ENCODE measurements around the gene SLC35F3.

Gene SLC35F3

DNA sequence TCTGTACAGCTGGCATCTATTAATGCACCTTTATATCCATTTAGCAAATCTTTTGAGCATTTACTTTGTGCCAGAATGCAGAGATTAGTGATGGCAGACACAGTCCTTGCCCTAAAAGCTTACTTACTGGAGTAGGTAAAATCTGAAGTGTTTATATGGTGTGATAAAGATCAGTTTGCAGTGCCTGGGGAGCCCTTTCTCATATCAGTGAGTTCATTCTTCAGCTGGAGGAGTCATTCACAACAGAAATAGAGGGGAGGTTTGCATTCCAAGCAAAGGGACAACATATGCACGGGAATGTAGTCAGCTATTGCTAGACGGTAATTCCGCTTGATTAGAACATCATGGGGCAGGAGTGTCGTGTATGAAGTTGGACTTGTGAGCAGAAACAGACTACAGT lies 8.4 kb downstream of the SLC35F3 start:
- DNase-seq, result no peak

DNA sequence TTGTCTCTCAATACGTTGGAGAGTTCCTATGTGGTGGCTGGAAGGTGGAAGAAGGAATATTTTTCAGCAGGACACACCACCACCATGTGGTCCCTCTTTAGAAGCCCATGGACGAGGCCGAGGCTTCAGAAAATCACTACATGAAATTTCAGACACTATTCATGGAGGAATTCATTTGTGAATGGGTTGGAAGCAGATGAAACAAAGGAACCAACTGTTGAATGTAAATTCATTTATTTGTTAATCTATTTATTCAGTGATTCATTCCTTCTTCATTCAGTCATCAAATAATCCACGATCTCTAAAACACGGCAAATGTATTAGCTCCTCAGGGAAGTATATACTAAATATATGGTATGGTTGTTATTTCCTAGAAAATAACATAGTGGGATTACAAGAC lies 12.2 kb downstream of the SLC35F3 start:
- no peak for DNase-seq

- DNase-seq, result no peak
Observed at GRCh38 chr1:233919786-233920185, 15.3 kb downstream of the SLC35F3 start.

DNA sequence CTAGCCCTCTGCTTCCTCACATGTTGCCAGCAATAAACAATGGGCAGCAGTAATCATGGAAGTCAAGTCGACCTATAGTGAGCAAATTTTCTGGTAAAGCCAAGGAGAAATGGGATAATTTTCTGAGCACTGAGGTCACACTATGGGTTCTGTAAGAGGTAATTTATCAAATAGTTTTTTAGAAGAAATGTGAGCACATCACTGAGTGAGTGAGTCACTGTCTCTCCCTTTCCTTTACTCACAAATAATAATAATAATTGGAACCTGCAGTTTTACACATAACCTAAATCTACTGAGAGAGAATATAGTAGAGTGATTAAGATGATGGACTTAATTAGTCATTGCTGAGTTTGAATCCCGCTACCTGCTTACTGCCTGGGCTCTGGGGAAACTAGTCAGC lies 23.6 kb downstream of the SLC35F3 start:
- DNase-seq, result no peak

GRCh38 chr1:233933339-233933738 lies 28.9 kb downstream of the SLC35F3 start:
- no peak for DNase-seq

GRCh38 chr1:233935297-233935868 lies 30.9 kb downstream of the SLC35F3 start:
- no peak for DNase-seq

DNA sequence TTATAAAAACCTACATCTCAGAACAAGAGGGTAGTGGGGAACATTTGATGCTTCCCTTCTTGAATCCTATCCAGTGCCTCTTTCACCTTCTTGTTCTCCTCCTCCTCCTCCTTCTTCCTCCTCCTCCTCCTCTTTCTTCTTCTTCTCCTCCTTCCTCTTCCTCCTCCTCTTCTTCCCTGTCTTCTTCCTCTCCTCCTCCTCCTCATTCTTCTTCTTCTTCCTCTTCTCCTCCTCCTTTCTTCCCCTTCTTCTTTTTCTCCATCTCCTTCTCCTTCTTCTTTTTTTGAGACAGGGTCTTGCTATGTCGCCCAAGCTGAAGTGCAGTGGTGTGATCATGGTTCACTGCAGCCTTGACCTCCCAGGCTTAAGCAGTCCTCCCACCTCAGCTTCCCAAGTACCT lies 31.9 kb downstream of the SLC35F3 start:
- no peak for DNase-seq

DNA sequence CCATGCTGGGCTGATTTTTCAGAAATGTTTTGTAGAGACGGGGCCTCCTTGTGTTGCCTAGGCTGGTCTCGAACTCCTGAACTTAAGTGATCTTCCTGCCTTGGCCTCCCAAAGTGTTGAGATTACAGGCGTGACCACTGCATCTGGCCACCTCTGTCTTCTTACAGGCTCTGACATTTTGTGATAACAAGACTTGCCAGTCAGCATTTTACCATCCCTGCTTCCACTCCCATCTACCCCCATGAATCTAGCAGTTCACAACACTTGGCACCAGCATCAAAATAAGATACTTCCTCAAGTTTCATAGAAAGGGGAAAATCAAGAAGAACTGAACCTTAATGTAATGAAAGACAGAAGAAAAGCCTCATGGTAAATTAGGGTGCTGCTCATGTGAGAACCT lies 32.4 kb downstream of the SLC35F3 start:
- DNase-seq, result no peak

GRCh38 chr1:233938476-233938875 lies 34.0 kb downstream of the SLC35F3 start:
- no peak for DNase-seq

- no peak for DNase-seq
Observed at GRCh38 chr1:233939451-233939850, 35.0 kb downstream of the SLC35F3 start.

DNA sequence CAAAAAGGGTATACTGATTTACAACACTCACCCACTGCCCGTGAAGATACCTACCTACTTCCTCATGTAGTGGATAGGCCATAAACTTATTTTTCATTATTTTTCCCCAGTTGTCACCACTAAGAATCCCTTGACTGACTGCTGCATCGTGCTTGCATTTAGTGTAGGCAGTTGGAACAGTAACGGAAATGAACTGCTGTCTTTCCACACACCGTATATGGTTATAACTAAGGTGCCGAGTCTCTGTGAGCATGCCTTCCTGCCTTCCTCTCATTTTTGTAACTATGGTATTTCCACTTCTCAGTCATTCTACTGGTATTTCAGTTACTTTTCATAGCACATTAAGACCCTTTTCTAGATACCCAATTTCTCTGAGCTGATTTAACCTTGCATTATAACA lies 36.4 kb downstream of the SLC35F3 start:
- no peak for DNase-seq

GRCh38 chr1:233944601-233945000 lies 40.1 kb downstream of the SLC35F3 start:
- no peak for DNase-seq

- DNase-seq, result peak; percentile 1
Observed at GRCh38 chr1:233945573-233945972, 41.1 kb downstream of the SLC35F3 start.

DNA sequence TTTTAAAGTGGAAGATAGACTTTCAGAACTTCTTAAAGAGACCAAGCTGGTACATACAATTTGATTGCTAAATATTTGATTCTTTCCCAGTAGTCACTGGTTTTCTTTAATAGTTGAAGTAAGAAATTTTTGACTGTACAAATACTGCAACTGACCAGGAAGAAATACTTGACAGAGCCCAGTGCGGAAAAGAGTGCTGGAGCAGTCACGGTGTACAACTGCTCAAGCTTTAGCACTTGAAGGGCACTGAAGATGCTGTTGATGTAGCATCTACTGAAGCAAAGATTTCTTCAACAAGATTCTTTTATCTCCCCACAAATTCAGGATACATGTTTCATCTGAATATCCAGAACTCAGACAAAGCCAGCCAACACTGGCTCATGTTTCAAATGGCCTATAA lies 41.5 kb downstream of the SLC35F3 start:
- no peak for DNase-seq

DNA sequence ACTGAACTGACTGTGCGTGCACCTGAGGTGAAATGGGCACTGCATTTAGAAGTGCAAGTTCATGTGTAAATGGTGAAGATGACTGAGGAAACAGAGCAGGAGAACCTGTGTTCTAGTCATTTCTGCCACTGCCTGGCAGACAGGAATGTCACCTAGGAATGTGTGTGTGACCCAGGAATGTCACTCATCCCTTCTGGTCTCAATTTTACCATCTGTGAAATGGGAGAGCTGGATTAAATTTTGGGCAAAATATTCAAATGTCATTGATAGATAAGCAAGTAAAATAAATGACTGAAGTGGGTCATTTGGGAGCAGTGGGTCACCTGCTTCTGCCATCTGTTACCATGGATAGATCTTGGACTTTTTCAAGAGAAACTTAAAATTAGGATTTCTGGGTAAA lies 42.2 kb downstream of the SLC35F3 start:
- no peak for DNase-seq

DNA sequence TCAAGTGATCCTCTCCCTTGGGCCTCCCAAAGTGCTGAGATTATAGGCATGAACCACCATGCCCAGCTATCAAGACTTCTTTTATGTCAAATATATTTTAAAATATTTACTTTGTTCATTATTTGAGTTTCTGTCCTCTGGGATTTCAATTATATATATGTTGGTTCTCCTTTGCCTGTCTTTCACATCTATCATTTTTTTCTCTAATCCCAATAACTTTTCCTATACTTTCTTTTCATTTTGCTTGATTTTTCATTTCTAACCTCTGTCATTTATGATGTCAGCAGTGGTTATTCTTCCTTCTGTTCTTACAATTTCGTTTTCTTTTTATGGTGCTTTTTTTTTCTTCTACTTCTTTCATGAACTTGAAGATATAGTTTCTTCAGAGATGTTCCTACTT lies 47.3 kb downstream of the SLC35F3 start:
- no peak for DNase-seq

- DNase-seq, result no peak
Observed at GRCh38 chr1:233957691-233958090, 53.2 kb downstream of the SLC35F3 start.

- DNase-seq, result no peak
Observed at GRCh38 chr1:233959102-233959501, 54.6 kb downstream of the SLC35F3 start.

- DNase-seq, result no peak
Observed at GRCh38 chr1:233959971-233960370, 55.5 kb downstream of the SLC35F3 start.

GRCh38 chr1:233960386-233960785 lies 55.9 kb downstream of the SLC35F3 start:
- DNase-seq, result no peak

GRCh38 chr1:233962878-233963277 lies 58.4 kb downstream of the SLC35F3 start:
- DNase-seq, result no peak

DNA sequence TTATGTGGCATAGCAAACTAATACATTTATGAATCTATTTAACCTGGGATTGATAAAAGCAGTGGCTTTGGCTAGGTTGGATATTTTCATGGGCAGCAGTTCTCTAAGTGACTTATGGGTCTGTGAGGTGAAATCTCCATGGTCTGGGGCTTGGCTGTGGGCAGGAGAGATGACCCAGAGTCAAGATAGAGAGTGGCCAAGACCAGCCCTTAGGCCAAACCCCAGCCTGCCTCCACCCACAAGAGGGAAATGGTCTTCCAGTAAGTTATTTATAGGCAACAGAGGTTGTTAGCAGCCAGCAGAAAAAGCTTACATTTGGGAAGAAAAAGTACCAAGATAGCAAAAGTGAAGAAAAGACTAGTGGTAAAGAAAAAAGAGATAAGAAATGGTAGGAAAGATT lies 61.4 kb downstream of the SLC35F3 start:
- no peak for DNase-seq

DNA sequence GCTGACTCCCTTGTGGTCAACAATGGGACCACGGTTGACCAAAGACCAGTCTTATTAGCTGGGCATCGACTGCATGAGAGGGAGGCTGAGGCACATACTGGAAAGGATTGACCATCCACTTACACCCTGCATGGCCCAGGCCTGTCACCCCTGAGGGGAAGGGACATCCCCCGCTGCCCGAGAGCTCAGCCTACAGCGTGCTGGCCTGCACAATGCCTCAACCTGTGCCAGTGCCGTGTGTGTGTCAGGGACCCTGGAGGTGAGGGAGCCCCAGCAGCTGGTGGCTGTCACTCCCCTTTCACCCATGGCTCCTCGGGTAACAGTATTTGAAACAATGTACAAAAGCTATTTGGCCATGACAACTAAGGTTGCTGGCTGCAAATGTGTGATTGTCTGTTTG lies 67.3 kb downstream of the SLC35F3 start:
- no peak for DNase-seq

GRCh38 chr1:233972563-233972950 lies 68.1 kb downstream of the SLC35F3 start:
- DNase-seq, result no peak

DNA sequence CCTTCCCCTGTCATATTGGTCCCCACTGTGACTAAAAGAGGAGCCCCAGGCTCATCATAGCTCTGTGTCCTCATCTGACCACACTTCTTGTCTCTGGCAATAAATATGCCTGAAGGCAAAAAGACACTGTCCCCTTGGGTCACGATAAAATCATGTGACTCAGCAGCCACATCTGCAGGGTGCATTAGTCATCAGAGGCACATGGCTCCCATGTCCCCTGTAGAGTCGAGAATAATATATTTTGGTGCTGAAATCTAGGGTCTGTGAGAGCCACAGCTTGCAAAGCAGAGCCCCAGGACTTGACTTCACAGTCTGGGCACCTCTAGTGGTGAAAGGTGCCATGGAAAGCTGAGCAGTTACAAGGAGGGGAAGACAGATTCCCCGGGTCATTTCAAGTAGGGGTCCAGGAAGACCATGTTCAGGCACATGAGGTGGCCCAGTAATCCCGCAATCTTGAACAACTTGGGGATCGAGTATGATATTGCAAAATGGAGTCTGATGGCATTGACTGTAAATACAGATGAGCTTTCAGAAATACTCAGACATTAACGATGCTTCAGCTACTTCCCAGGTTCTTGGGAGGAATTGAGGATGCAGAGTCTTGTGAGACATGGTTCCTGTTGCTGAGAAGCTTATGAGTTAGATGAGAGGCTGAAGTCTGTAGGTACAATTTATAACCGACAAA lies 68.6 kb downstream of the SLC35F3 start:
- DNase-seq, result no peak

All from stimulated activated CD4-positive, alpha-beta T cell treated with anti-CD3 and anti-CD28 coated beads, Interleukin-15, amount 100 ng/mL, for 24 hours (primary cell).